GM12874 (cell line): ENCODE results near the gene ASB18.

ENCODE experiments used
- CTCF ChIP-seq: IDR thresholded peaks from 2 replicates; pipeline ENCODE4 v1.5.1; 2011; ENCODE audit warnings: low read depth, mild to moderate bottlenecking, control low read depth, low read length, moderate library complexity; ENCODE audit not compliant: insufficient read depth

The ASB18 gene

GRCh38 chr2:236205867-236206645, 58.1 kb downstream of the ASB18 start:
- TF ChIP-seq CTCF, result no peak

GRCh38 chr2:236204953-236205352, 59.3 kb downstream of the ASB18 start:
- TF ChIP-seq CTCF, result no peak

- no peak for TF ChIP-seq CTCF
Measured at GRCh38 chr2:236200378-236200777, 63.8 kb downstream of the ASB18 start.

- TF ChIP-seq CTCF, result no peak
Measured at GRCh38 chr2:236196366-236196765, 67.8 kb downstream of the ASB18 start.

GRCh38 chr2:236195726-236196125, 68.5 kb downstream of the ASB18 start:
- TF ChIP-seq CTCF, result no peak

- TF ChIP-seq CTCF, result no peak
Measured at GRCh38 chr2:236194786-236195185, 69.4 kb downstream of the ASB18 start.

- no peak for TF ChIP-seq CTCF
Measured at GRCh38 chr2:236193026-236193425, 71.2 kb downstream of the ASB18 start.
